Progenitor cell of endocrine pancreas (in vitro differentiated cells): ENCODE results near the gene CPN2. TPM values are rescaled to one million over a fixed set of nuclear protein-coding genes. Genes with fewer than 3 reads are reported as not detected.

Experiments
- DNase-seq: peaks from one replicate; pipeline ENCODE4 v3.0.0; 2021; ENCODE audit warnings: low spot score; ENCODE audit not compliant: unreplicated experiment
- H3K27ac Mint-ChIP-seq: 2 replicates; pipeline ENCODE4 v1.8.0; 2021; ENCODE audit warnings: mild to moderate bottlenecking, moderate library complexity, mixed read lengths
- H3K27me3 Mint-ChIP-seq: 2 replicates; pipeline ENCODE4 v1.8.0; 2021; ENCODE audit warnings: mixed read lengths
- H3K36me3 Mint-ChIP-seq: 2 replicates; pipeline ENCODE4 v1.8.0; 2022; ENCODE audit warnings: mixed read lengths; ENCODE audit not compliant: insufficient read depth
- H3K4me1 Mint-ChIP-seq: 2 replicates; pipeline ENCODE4 v1.8.0; 2021; ENCODE audit warnings: low read depth, mixed read lengths
- H3K4me3 Mint-ChIP-seq: 2 replicates; pipeline ENCODE4 v1.8.0; 2021; ENCODE audit warnings: low read depth, mild to moderate bottlenecking, moderate library complexity, mixed read lengths
- H3K9me3 Mint-ChIP-seq: 2 replicates; pipeline ENCODE4 v1.8.0; 2021; ENCODE audit warnings: low read depth, mixed read lengths
- CTCF ChIP-seq: fragments of 200-600 bp; sonication (generic); IDR thresholded peaks from one replicate; pipeline ENCODE4 v1.5.0; 2021; ENCODE audit warnings: antibody characterized with exemption, mild to moderate bottlenecking; ENCODE audit not compliant: unreplicated experiment
- total RNA-seq: library from RNA; stranded (reverse); gene quantifications from 2 replicates; pipeline ENCODE4 v1.2.1, GENCODE V29; 2021

Gene CPN2
- total RNA-seq, 1 donor from 2014 or later, result not detected

- no peak for TF ChIP-seq CTCF
- peak overlapping the region; percentile 62 for H3K4me3 Mint-ChIP-seq
- peaks cover 14% of the 10 kb centered on the region for H3K27me3 Mint-ChIP-seq
- peaks cover 20% of the 10 kb centered on the region for H3K4me1 Mint-ChIP-seq
- peaks cover 3% of the 10 kb centered on the region for H3K36me3 Mint-ChIP-seq
- H3K9me3 Mint-ChIP-seq, result peaks cover 10% of the 10 kb centered on the region
- H3K27ac Mint-ChIP-seq, result no peak overlapping the region
- DNase-seq, result no peak
Measured at GRCh38 chr3:194314388-194315068, 36.6 kb downstream of the CPN2 start.

GRCh38 chr3:194313560-194314387 is 37.4 kb downstream of the CPN2 start:
- Mint-ChIP-seq H3K27me3 (peaks cover 14% of the 10 kb centered on the region), H3K36me3 (no peaks in the 10 kb centered on the region), H3K9me3 (peaks cover 5% of the 10 kb centered on the region), H3K27ac (no peak overlapping the region), H3K4me3 (no peak overlapping the region), H3K4me1 (peaks cover 20% of the 10 kb centered on the region)
- TF ChIP-seq CTCF, result no peak
- DNase-seq, result no peak

- Mint-ChIP-seq H3K36me3 (no peaks in the 10 kb centered on the region), H3K27me3 (peaks cover 14% of the 10 kb centered on the region), H3K4me3 (no peak overlapping the region), H3K4me1 (peaks cover 22% of the 10 kb centered on the region), H3K9me3 (peaks cover 4% of the 10 kb centered on the region), H3K27ac (no peak overlapping the region)
- no peak for TF ChIP-seq CTCF
- no peak for DNase-seq
Measured at GRCh38 chr3:194312743-194313281, 38.3 kb downstream of the CPN2 start.

- no peak for DNase-seq
- no peak overlapping the region for H3K4me3 Mint-ChIP-seq
- H3K9me3 Mint-ChIP-seq, result no peaks in the 10 kb centered on the region
- no peak overlapping the region for H3K27ac Mint-ChIP-seq
- H3K36me3 Mint-ChIP-seq, result no peaks in the 10 kb centered on the region
- H3K27me3 Mint-ChIP-seq, result peaks cover 14% of the 10 kb centered on the region
- TF ChIP-seq CTCF, result no peak
- peaks cover 22% of the 10 kb centered on the region for H3K4me1 Mint-ChIP-seq
Measured at GRCh38 chr3:194312186-194312742, 38.9 kb downstream of the CPN2 start.

GRCh38 chr3:194311000-194311399 is 40.1 kb downstream of the CPN2 start:
- Mint-ChIP-seq H3K4me1 (peaks cover 26% of the 10 kb centered on the region), H3K4me3 (no peak overlapping the region), H3K27ac (no peak overlapping the region), H3K9me3 (no peaks in the 10 kb centered on the region), H3K36me3 (no peaks in the 10 kb centered on the region), H3K27me3 (peaks cover 14% of the 10 kb centered on the region)
- no peak for TF ChIP-seq CTCF
- no peak for DNase-seq
